Measurements from ENCODE around the gene ART5. TPM values are rescaled to one million over a fixed set of nuclear protein-coding genes. Genes with fewer than 3 reads are reported as not detected.

Gene ART5
- total RNA-seq = not detected
- long read RNA-seq = 0 reads

DNA sequence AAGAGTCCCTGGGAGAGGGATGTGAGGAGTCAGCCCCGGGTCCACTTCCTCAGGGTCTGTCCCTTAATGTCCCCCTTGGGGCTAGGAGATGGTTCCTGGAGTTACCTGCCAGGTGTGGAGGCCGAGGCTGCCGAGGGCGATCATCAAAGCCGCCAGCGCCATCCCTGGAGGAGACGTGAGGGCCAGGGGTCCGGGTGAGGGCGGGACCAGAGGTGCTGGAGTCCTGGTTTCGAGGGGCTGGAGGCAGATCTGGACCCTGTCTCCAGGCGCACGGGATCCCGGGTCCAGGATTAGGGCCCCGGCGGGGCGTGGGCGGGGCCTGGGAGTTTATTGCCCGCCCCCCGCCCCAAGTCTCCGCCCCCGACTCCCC, at the start of gene ART5:
Gene ART5 (minus strand): TSS at position 292 of the 370 bp plus-strand sequence. CDS start 130 bp downstream, at position 162.
- DNase-seq = no peak
- intact Hi-C loops (cut with DNase I, micrococcal nuclease) = no loop called here
- ATAC-seq = no peak

- DNase-seq = no peak
- intact Hi-C loops (cut with DNase I, micrococcal nuclease) = no loop called here
- no peak for ATAC-seq
These were observed 45.0 kb upstream of the ART5 start for GRCh38 chr11:3686751-3687150.

DNA sequence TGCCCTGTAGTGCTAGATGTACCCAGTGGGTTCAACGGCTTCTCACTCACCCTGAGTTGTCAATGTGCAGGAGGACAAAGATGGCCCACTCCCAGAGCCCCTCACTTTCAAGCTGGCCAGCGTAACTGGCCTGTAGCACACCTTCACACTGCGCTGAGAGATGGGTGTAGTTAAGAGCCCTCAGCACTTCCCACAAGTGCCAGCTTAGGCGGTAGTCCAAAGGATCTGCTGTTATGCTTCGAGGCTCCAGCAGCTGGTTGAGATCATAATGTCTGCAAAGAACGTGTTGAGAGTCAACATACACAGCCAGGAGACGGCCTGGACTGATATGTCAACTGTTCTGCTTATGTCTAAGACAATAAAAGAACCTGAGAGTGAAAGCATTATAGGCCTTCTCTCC, 44.1 kb upstream of the ART5 start:
- DNase-seq (no peak), ATAC-seq (peak; percentile 60)
- intact Hi-C loops (cut with DNase I, micrococcal nuclease) = no loop called here

DNA sequence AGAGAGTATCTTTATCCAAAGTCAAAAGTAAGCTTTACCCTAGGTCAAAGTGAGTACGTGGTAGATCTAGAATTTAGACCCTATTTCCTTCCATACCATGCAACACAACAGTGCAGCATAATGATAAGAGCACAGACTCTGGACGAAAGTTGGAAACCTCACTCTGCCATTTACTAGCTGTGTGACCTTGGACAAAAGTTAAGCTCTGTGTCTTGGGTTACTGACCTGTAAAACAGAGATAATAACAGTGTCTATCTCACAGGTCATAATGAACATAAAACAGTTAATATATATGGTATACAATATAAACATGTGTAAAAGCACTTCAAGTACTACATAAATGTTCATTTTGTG, 43.0 kb upstream of the ART5 start:
- ATAC-seq (peak; percentile 49), DNase-seq (no peak)
- intact Hi-C loops (cut with DNase I, micrococcal nuclease) = no loop called here

- DNase-seq (no peak), ATAC-seq (no peak)
- intact Hi-C loops (cut with DNase I, micrococcal nuclease) = no loop called here
These were observed 42.5 kb upstream of the ART5 start for GRCh38 chr11:3684129-3684818.

DNA sequence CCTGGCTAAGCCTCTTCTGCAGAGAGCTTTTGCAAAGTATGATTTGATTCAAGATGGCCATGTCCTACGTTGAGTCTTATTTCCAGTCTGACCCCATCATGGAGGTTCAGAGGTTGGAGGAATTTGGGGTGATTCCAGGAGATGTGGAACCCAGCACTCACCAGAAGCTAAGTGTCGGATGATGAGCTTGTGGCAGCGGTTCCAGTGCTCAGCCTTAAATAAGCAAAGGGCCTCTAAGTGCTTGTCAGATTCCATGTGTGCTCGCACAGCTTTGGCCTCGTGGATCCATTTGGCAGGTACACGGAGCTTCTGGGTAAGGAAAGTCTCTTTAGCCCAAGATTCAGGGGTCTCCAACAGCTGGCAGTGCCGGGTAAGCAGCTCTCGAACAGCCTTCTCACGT, 41.2 kb upstream of the ART5 start:
- ATAC-seq = no peak
- intact Hi-C loops (cut with DNase I, micrococcal nuclease) = no loop called here
- no peak for DNase-seq

DNA sequence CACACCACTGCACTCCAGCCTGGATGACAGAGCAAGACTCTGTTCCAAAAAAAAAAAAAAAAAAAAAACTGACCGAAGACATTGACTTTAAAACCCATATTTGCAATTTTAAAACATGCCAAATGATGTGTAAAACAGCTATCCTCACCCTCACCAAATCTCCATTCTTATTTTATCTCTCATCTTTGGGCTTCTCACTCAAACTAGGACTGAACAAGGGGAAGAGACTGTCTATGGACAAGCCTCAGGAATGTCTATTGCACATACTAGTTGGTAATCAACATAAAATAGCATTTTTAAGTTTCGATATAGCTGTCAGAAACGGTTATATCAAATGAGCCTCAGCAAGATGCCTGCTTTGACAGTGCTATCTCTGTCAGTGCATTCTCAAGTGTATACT, 37.3 kb upstream of the ART5 start:
- DNase-seq = no peak
- no peak for ATAC-seq

GRCh38 chr11:3675971-3676370, 34.2 kb upstream of the ART5 start:
- intact Hi-C loops (cut with DNase I, micrococcal nuclease) = no loop called here
- ATAC-seq (no peak), DNase-seq (no peak)

More for the DNA sequence above, 37.3 kb upstream of the ART5 start:
- intact Hi-C loops (cut with DNase I, micrococcal nuclease) = no loop called here

- ATAC-seq = no peak
- intact Hi-C loops (cut with DNase I, micrococcal nuclease) = no loop called here
- DNase-seq = no peak
These were observed 32.4 kb upstream of the ART5 start for GRCh38 chr11:3674189-3674588.

GRCh38 chr11:3671334-3672254, 29.8 kb upstream of the ART5 start, which contains the start of gene CHRNA10:
Gene CHRNA10, minus strand, starts transcription at chr11:3671384. Its CDS starts 72 bp downstream, at chr11:3671312.
- DNase-seq (no peak), ATAC-seq (no peak)
- intact Hi-C loops (cut with DNase I, micrococcal nuclease) = no loop called here

GRCh38 chr11:3669742-3670183, 28.0 kb upstream of the ART5 start:
- intact Hi-C loops (cut with DNase I, micrococcal nuclease) = no loop called here
- DNase-seq = no peak
- no peak for ATAC-seq

DNA sequence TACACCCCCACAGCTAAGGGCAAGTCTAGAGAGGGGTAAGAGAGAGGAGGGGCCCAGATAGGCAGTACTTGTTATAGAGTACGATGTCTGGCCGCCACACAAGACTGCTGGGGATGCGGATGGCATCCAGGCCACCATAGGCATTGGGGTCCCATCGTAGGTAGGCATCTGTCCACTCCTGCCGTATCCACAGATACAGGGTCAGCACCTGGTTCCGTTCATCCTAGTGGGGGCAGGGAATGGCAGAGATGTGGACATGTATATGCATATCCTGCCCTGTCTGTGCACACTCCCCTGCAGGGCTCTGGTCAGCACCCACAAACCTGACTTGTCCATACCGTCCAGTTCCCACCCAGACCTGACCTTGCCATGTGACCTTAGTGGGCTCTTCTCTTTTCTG, 27.3 kb upstream of the ART5 start:
- ATAC-seq = no peak
- intact Hi-C loops (cut with DNase I, micrococcal nuclease) = no loop called here
- DNase-seq = no peak

- intact Hi-C loops (cut with DNase I, micrococcal nuclease) = no loop called here
- ATAC-seq (no peak), DNase-seq (no peak)
These were observed 25.6 kb upstream of the ART5 start for GRCh38 chr11:3667149-3668035.

DNA sequence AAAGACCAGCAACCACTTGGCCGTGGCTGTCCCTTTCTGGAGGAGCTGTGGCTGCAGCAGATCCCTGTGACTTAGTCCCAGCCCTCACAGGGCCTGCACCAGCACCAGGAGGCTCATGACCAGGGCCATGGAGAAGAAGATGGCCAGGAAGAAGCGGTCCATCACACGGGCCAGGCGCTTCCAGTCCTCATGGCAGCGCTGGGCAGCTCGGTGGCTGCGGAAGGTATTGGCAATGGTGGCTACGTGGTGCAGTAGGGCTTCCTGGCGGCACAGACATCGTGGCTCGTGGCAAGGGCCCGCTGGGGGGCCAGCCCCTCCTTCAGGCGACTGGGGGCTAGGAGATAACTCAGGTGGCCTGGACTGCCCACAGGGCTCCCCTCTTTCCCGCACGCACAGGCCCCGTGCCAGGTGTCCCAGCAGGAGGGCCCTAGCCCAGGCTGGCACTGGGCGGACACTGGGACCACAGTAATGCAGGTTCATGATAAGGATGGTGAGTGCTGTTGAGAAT, 24.3 kb upstream of the ART5 start:
- no peak for DNase-seq
- no peak for ATAC-seq
- intact Hi-C loops (cut with DNase I, micrococcal nuclease) = no loop called here

GRCh38 chr11:3665336-3666022, 23.7 kb upstream of the ART5 start:
- ATAC-seq = no peak
- intact Hi-C loops (cut with DNase I, micrococcal nuclease) = no loop called here
- DNase-seq = no peak

DNA sequence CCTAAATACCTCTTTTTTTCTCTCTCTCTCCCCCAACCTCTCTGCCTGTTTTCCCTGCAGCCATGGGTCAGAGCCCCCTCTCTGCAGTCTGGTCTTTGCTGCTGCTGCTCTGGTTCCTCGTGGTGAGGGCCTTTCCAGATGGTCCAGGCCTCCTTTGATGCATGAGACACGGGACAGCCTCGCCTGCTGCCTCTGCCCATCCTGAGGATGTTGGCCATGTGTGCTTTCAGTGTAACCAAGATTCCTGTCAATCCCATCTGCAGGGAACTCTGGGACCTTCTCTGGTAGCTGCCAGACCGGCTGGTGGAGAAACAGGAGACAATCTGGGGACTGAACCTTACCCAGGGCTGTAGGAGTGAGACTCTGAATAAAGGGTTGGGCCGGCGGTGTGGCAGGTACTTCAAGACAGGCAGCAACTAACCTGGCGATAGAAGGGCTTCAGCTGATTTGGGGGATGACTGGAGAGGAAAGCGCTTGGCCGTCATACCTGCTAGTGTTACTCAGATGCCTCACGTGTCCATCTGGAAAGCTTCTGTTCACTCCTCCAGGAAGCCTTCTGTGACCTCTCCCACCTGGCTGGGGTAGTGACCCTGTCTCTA, 22.3 kb upstream of the ART5 start:
- intact Hi-C loops (cut with DNase I, micrococcal nuclease) = no loop called here
- ATAC-seq (no peak), DNase-seq (no peak)

DNA sequence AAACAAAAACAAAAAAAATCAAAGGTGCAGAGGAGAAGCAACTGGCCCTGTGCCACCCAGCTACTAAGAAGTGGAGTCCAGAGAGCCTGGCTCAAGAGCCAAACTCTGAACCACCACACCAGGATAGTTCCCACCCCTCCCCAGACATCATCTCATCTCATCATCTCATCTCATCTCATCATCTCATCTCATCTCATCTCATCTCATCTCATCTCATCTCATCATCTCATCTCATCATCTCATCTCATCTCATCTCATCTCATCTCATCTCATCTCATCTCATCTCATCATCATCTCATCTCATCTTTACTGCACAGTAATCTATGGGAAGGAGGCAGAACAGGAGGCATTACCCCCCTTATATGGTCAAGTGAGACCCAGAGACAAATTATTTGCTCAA, 21.1 kb upstream of the ART5 start:
- ATAC-seq (no peak), DNase-seq (no peak)
- intact Hi-C loops (cut with DNase I, micrococcal nuclease) = no loop called here

DNA sequence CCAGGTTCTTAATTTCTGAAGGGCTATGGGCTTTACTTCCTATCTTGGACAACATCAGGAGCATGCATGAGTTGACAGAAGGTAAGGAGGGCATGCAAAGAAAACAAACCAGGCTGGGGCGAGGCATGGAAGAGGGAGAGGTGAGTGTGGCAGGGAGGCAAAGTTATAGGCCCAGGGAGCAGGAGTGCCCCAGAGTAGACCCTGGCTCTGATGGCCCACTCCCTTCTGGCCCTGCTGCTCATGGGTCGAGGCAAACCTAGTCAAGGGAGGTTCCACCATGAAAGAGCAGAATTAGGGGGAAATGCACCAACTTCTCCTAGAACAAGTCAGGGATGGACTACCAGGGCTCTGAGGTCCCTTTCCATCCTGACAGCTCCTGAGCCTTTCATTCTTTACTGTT, 19.2 kb upstream of the ART5 start:
- ATAC-seq = no peak
- intact Hi-C loops (cut with DNase I, micrococcal nuclease) = no loop called here

More for the DNA sequence above, 19.2 kb upstream of the ART5 start:
- DNase-seq = no peak
